Measurements from ENCODE around the gene IFT43. TPM values are rescaled to one million over a fixed set of nuclear protein-coding genes. Genes with fewer than 3 reads are reported as not detected.

Gene IFT43
- total and polyA plus RNA-seq, 9 of the 15 experiments (the other 6 are each of a cell fraction or from before 2014, with no cell fraction given) = 4.9 to 12.8 (median 8.0) TPM

- no peak overlapping the region for H3K9ac ChIP-seq (ENCODE audit: insufficient read depth in 1 of 2, low read depth in 2 of 2, low read length in 2 of 2)
- H3K27me3 ChIP-seq (ENCODE audit: control insufficient read depth in 2 of 2, insufficient read depth in 2 of 2, low read length in 2 of 2) = no peaks in the 10 kb centered on the region
- H3K4me2 ChIP-seq (ENCODE audit: insufficient read depth, low read length) = no peak overlapping the region
- TF ChIP-seq RAD21 (CRISPR knock-in tag; conservative IDR thresholded peaks at IDR 0.05 in 1 of 2, IDR thresholded peaks at IDR 0.05 in 1 of 2) = peak; percentile 41 to 67
- TF ChIP-seq STAT6 (CRISPR knock-in tag; IDR thresholded peaks at IDR 0.05) = no peak
- peak; percentile 46; the same call in 1 of the 2 replicates for TF ChIP-seq ARID2 (IDR thresholded peaks at IDR 0.05)
- peak; percentile 58; the same call in 1 of the 2 replicates for TF ChIP-seq REST (IDR thresholded peaks at IDR 0.05; ENCODE audit: borderline replicate concordance)
- no peak for TF ChIP-seq REST (CRISPR knock-in tag; IDR thresholded peaks at IDR 0.05; ENCODE audit: low read depth)
- peak; percentile 47 to 63 (median 60) for TF ChIP-seq CTCF (IDR thresholded peaks at IDR 0.05 in 2 of 3, conservative IDR thresholded peaks at IDR 0.05 in 1 of 3; ENCODE audit: insufficient read depth in 2 of 3, low read depth in 1 of 3, low read length in 3 of 3)
- in situ Hi-C loops (cut with MboI) = loop anchor here (10.0 kb wide), 1 partner anchor 174 kb away; no protein-coding TSS in a partner anchor
- intact Hi-C loops (cut with micrococcal nuclease) = no loop called here
- no peaks in the 10 kb centered on the region for H3K36me3 ChIP-seq (ENCODE audit: control insufficient read depth, insufficient read depth, low read length)
- POLR2A ChIA-PET = interaction anchor here (1.7 kb wide), 1 partner anchor 271 kb away, joined by 3 read pairs; no protein-coding TSS in a partner anchor
- no TSS peak for BruUV-seq (replicated peaks)
- no peak overlapping the region for H3K4me3 ChIP-seq
- DNase-seq (ENCODE audit: extremely low read depth in 1 of 4, low spot score in 3 of 4) (peak; percentile 17 to 27 (median 23)), ATAC-seq (no peak), FAIRE-seq (no peak)
- H3K9me1 ChIP-seq (ENCODE audit: control insufficient read depth, insufficient read depth, low read length) = no peaks in the 10 kb centered on the region
- CTCF ChIA-PET (ENCODE audit: low intra/inter-chr PET ratio) = interaction anchor here (1.1 to 4.5 kb wide), 2 partner anchors 267 to 270 kb away, joined by 3 to 45 read pairs; no protein-coding TSS in a partner anchor
- no peak overlapping the region for H2AFZ ChIP-seq (ENCODE audit: low read depth, low read length)
- 74% methylated on average over 9 of the region's 14 CpGs for WGBS (ENCODE audit: insufficient coverage, low coverage, missing lambda C conversion rate)
- H3K4me1 ChIP-seq (replicated peaks in 1 of 2; ENCODE audit: control insufficient read depth in 2 of 2, insufficient read depth in 2 of 2, low read length in 2 of 2) = peaks cover 0 to 22% of the 10 kb centered on the region in 2 experiments; a peak in 3 of 5 replicates
- no peaks in the 10 kb centered on the region for H3K79me2 ChIP-seq (ENCODE audit: control insufficient read depth, insufficient read depth, low read length)
- no peaks in the 10 kb centered on the region for H4K20me1 ChIP-seq (replicated peaks; ENCODE audit: control insufficient read depth, insufficient read depth, low read length)
- H3K27ac ChIP-seq (ENCODE audit: extremely low read depth, low read depth, low read length) = no peak overlapping the region
- H3K9me3 ChIP-seq (replicated peaks; ENCODE audit: control insufficient read depth, insufficient read depth, low read depth, low read length) = no peaks in the 10 kb centered on the region
Measured at GRCh38 chr14:75979071-75979571, 6.4 kb upstream of the IFT43 start.

All from K562 (cell line).